Astrocyte (in vitro differentiated cells and primary cell): ENCODE measurements around the gene PHKA2. TPM values are rescaled to one million over a fixed set of nuclear protein-coding genes. Genes with fewer than 3 reads are reported as not detected.

Experiments
- DNase-seq: peaks from one replicate; pipeline ENCODE4 v3.0.0-alpha.2; 2010; ENCODE audit warnings: low read depth
- FAIRE-seq: peaks from 2 replicates; lab custom pipeline; 2011; peaks lifted over from hg19 to GRCh38; lab: Jason Lieb, UNC
- H2AFZ ChIP-seq: 2 replicates; pipeline ENCODE4 v1.6.0; 2012; ENCODE audit warnings: low read depth, low read length, inconsistent platforms
- H3K27ac ChIP-seq: 2 replicates; pipeline ENCODE4 v1.5.1; 2011; ENCODE audit warnings: low read depth, low read length, inconsistent platforms
- H3K27me3 ChIP-seq: 2 replicates; pipeline ENCODE4 v1.6.0; 2011; ENCODE audit warnings: low read length, inconsistent platforms; ENCODE audit not compliant: insufficient read depth
- H3K36me3 ChIP-seq: 2 replicates; pipeline ENCODE4 v1.5.1; 2011; ENCODE audit warnings: low read length, inconsistent platforms; ENCODE audit not compliant: insufficient read depth
- H3K4me1 ChIP-seq: 2 replicates; pipeline ENCODE4 v1.5.1; 2011; ENCODE audit warnings: low read length, inconsistent platforms; ENCODE audit not compliant: insufficient read depth
- H3K4me2 ChIP-seq: 2 replicates; pipeline ENCODE4 v1.6.0; 2012; ENCODE audit warnings: low read length, inconsistent platforms
- H3K4me3 ChIP-seq: 2 replicates; pipeline ENCODE4 v1.5.1; 2011; ENCODE audit warnings: low read depth, mild to moderate bottlenecking, low read length, inconsistent platforms; ENCODE audit not compliant: insufficient read depth
- H3K79me2 ChIP-seq: 2 replicates; pipeline ENCODE4 v1.6.0; 2012; ENCODE audit warnings: mild to moderate bottlenecking, low read length, inconsistent platforms; ENCODE audit not compliant: insufficient read depth
- H3K9ac ChIP-seq: 2 replicates; pipeline ENCODE4 v1.6.0; 2012; ENCODE audit warnings: mild to moderate bottlenecking, low read length, inconsistent platforms
- H3K9me3 ChIP-seq: 2 replicates; pipeline ENCODE4 v1.5.1; 2012; ENCODE audit warnings: low read depth, mild to moderate bottlenecking, low read length, inconsistent platforms; ENCODE audit not compliant: insufficient read depth
- H4K20me1 ChIP-seq: 2 replicates; pipeline ENCODE4 v1.6.0; 2012; ENCODE audit warnings: low read length, inconsistent platforms; ENCODE audit not compliant: insufficient read depth
- H3K27ac Mint-ChIP-seq: one replicate; pipeline ENCODE4 v1.8.0; 2021; ENCODE audit warnings: mild to moderate bottlenecking, mixed read lengths; ENCODE audit not compliant: unreplicated experiment
- H3K27me3 Mint-ChIP-seq: one replicate; pipeline ENCODE4 v1.8.0; 2021; ENCODE audit warnings: low read depth, mixed read lengths; ENCODE audit not compliant: unreplicated experiment
- H3K36me3 Mint-ChIP-seq: one replicate; pipeline ENCODE4 v1.8.0; 2021; ENCODE audit warnings: low read depth, mixed read lengths; ENCODE audit not compliant: unreplicated experiment
- H3K4me1 Mint-ChIP-seq: one replicate; pipeline ENCODE4 v1.8.0; 2021; ENCODE audit warnings: low read depth, mixed read lengths; ENCODE audit not compliant: unreplicated experiment
- H3K4me3 Mint-ChIP-seq: one replicate; pipeline ENCODE4 v1.8.0; 2021; ENCODE audit warnings: mild to moderate bottlenecking, moderate library complexity, mixed read lengths; ENCODE audit not compliant: unreplicated experiment
- H3K9me3 Mint-ChIP-seq: one replicate; pipeline ENCODE4 v1.8.0; 2021; ENCODE audit warnings: mild to moderate bottlenecking, mixed read lengths; ENCODE audit not compliant: unreplicated experiment
- EZH2 ChIP-seq: IDR thresholded peaks from 2 replicates; pipeline ENCODE4 v1.6.1; 2012; ENCODE audit warnings: mild to moderate bottlenecking, low read length, inconsistent platforms; ENCODE audit not compliant: insufficient read depth
- total RNA-seq: library from RNA; stranded (reverse); gene quantifications from 2 replicates; pipeline ENCODE4 v1.2.1, GENCODE V29; 2021
- TF ChIP-seq, protein P1 (sequence below): IDR thresholded peaks from 2 replicates; pipeline ENCODE4 v1.5.1; 2011; ENCODE audit warnings: low read depth, mild to moderate bottlenecking, inconsistent platforms, low read length, moderate library complexity; ENCODE audit not compliant: insufficient read depth

The PHKA2 gene
- total RNA-seq, 1 donor from 2014 or later: 12.4 TPM

DNA sequence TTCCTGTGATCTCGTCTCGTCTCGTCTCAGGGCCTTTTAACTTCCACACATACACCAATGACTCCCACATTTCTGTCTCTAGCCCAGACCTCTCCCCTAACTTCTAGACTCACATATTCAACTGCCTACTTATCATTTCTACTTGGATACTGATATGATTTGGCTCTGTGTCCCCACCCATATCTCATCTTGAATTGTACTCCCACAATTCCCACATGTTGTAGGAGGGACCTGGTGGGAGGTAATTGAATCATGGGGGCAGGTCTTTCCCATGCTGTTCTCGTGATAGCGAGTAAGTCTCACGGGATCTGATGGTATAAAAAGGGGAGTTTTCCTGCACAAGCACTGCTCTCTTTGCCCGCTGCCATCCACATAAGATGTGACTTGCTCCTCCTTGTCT is 8.9 kb downstream of the PHKA2 start:
- H3K4me3 ChIP-seq: no peak overlapping the region
- no peaks in the 10 kb centered on the region for H4K20me1 ChIP-seq
- no peak overlapping the region for H3K27ac ChIP-seq
- H3K36me3 ChIP-seq: no peaks in the 10 kb centered on the region
- no peaks in the 10 kb centered on the region for H3K79me2 ChIP-seq
- no peaks in the 10 kb centered on the region for H3K4me1 ChIP-seq
- H3K9me3 ChIP-seq: no peaks in the 10 kb centered on the region
- no peak overlapping the region for H3K4me3 Mint-ChIP-seq
- no peak overlapping the region for H3K4me2 ChIP-seq
- H3K36me3 Mint-ChIP-seq: no peaks in the 10 kb centered on the region
- H3K27ac Mint-ChIP-seq: no peak overlapping the region
- H2AFZ ChIP-seq: no peak overlapping the region
- H3K9me3 Mint-ChIP-seq: no peaks in the 10 kb centered on the region
- no peak for TF ChIP-seq EZH2
- TF ChIP-seq, protein P1, sequence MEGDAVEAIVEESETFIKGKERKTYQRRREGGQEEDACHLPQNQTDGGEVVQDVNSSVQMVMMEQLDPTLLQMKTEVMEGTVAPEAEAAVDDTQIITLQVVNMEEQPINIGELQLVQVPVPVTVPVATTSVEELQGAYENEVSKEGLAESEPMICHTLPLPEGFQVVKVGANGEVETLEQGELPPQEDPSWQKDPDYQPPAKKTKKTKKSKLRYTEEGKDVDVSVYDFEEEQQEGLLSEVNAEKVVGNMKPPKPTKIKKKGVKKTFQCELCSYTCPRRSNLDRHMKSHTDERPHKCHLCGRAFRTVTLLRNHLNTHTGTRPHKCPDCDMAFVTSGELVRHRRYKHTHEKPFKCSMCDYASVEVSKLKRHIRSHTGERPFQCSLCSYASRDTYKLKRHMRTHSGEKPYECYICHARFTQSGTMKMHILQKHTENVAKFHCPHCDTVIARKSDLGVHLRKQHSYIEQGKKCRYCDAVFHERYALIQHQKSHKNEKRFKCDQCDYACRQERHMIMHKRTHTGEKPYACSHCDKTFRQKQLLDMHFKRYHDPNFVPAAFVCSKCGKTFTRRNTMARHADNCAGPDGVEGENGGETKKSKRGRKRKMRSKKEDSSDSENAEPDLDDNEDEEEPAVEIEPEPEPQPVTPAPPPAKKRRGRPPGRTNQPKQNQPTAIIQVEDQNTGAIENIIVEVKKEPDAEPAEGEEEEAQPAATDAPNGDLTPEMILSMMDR: no peak
- no peak overlapping the region for H3K9ac ChIP-seq
- no peaks in the 10 kb centered on the region for H3K27me3 Mint-ChIP-seq
- H3K27me3 ChIP-seq: no peaks in the 10 kb centered on the region
- FAIRE-seq: no peak
- H3K4me1 Mint-ChIP-seq: no peaks in the 10 kb centered on the region
- DNase-seq: no peak

DNA sequence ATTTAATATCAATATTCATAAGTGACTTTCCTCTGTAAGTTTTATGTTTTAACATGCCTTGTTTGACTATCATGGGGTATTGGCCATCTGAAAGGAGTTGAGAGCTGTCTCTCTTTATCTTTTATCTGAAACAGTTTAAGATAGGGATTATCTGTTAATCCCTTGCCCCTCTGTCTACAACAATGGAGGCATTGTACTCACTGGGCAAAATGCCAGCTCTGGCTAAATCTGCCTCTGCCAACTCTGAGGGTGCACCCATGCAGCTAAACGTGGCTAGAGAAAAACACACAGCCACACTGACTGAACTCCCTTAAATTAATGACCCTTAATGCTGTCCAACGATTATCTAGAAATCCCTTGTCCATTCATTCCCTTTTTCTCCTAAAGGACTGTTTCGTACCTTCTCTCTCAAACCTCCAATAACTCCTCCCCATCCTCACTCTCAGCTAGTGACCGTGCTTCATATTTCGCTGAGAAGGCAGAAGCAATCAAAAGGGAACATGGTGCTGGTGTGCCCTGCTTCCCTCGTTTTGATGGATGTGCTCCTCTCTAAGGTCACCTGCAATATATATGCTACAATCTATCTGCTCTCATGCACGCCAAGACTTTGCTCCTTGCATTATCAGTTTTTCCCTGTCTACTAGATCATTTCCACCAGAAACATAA is 10.3 kb downstream of the PHKA2 start:
- Mint-ChIP-seq H3K4me3 (no peak overlapping the region), H3K9me3 (no peaks in the 10 kb centered on the region)
- H3K9ac ChIP-seq: no peak overlapping the region

DNA sequence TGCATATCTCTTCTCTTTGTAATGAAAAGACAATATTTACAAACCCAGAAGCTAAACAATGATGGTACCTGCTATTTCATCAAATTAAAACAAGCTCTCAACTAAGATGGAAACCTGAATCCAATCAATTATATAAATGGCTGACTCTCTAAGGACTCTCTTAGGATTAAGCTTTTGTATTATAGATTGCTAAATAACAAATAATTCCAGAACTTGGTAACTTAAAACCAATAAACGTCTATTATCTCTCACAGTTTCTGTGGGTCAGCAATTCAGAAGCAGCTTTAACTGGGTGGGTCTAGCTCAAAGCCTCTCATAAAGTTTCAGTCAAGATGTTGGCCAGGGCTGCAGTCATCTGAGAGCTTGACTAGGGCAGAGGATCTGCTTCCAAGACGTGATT is 12.4 kb downstream of the PHKA2 start:
- H3K27me3 Mint-ChIP-seq: no peaks in the 10 kb centered on the region
- no peaks in the 10 kb centered on the region for H3K36me3 Mint-ChIP-seq
- Histone ChIP-seq H3K9me3 (no peaks in the 10 kb centered on the region), H3K27me3 (no peaks in the 10 kb centered on the region), H3K4me2 (no peak overlapping the region), H4K20me1 (no peaks in the 10 kb centered on the region), H3K9ac (no peak overlapping the region), H3K4me1 (no peaks in the 10 kb centered on the region), H3K4me3 (no peak overlapping the region), H3K36me3 (no peaks in the 10 kb centered on the region), H2AFZ (no peak overlapping the region), H3K79me2 (no peaks in the 10 kb centered on the region), H3K27ac (no peak overlapping the region)
- H3K27ac Mint-ChIP-seq: no peak overlapping the region
- no peaks in the 10 kb centered on the region for H3K4me1 Mint-ChIP-seq
- DNase-seq (no peak), FAIRE-seq (no peak)
- no peaks in the 10 kb centered on the region for H3K9me3 Mint-ChIP-seq
- no peak overlapping the region for H3K4me3 Mint-ChIP-seq
- TF ChIP-seq EZH2: no peak
- TF ChIP-seq, protein P1: no peak

More for the DNA sequence above, 10.3 kb downstream of the PHKA2 start:
- H3K4me3 ChIP-seq: no peak overlapping the region
- DNase-seq: no peak
- no peak overlapping the region for H3K27ac ChIP-seq
- no peaks in the 10 kb centered on the region for H3K27me3 Mint-ChIP-seq
- FAIRE-seq: peak; percentile 82
- no peak overlapping the region for H2AFZ ChIP-seq
- TF ChIP-seq, protein P1: no peak
- TF ChIP-seq EZH2: no peak
- no peaks in the 10 kb centered on the region for H3K36me3 Mint-ChIP-seq
- H3K9me3 ChIP-seq: no peaks in the 10 kb centered on the region
- no peaks in the 10 kb centered on the region for H3K27me3 ChIP-seq
- H3K4me2 ChIP-seq: no peak overlapping the region
- H3K79me2 ChIP-seq: no peaks in the 10 kb centered on the region
- no peaks in the 10 kb centered on the region for H3K4me1 Mint-ChIP-seq
- H3K36me3 ChIP-seq: no peaks in the 10 kb centered on the region
- no peak overlapping the region for H3K27ac Mint-ChIP-seq
- no peaks in the 10 kb centered on the region for H4K20me1 ChIP-seq
- H3K4me1 ChIP-seq: no peaks in the 10 kb centered on the region
